Prostate gland (tissue), 2 donors: ENCODE results near the gene CSTPP1. TPM values are rescaled to one million over a fixed set of nuclear protein-coding genes. Genes with fewer than 3 reads are reported as not detected.
A peak's percentile ranks its signal among the peaks of the same experiment; 100 is the strongest.

Experiments used
- DNase-seq: peaks from one replicate; pipeline ENCODE4 v3.0.0-alpha.2; 2019; ENCODE audit warnings: low spot score
- H3K27ac ChIP-seq, 2 donors: fragments of 200-600 bp; sonication (generic); 2 replicates each; pipeline ENCODE4 v1.5.1; 2017 to 2019
- H3K27me3 ChIP-seq: fragments of 200-600 bp; sonication (generic); replicated peaks from 2 replicates; pipeline ENCODE4 v1.5.1; 2019; ENCODE audit not compliant: insufficient read depth
- H3K36me3 ChIP-seq, 2 donors: fragments of 200-600 bp; sonication (generic); 1 replicate in 1 of 2; 2 replicates in 1 of 2; pipeline versions ENCODE4 v1.5.1 to v1.8.1; 2017 to 2019
- H3K4me1 ChIP-seq: fragments of 200-600 bp; sonication (generic); replicated peaks from 2 replicates; pipeline ENCODE4 v1.5.1; 2019
- H3K4me3 ChIP-seq, 2 donors: fragments of 200-600 bp; sonication (generic); 2 replicates each; pipeline ENCODE4 v1.5.1; 2017 to 2019
- H3K9me3 ChIP-seq: fragments of 200-600 bp; sonication (generic); 2 replicates; pipeline ENCODE4 v1.5.1; 2017
- POLR2A ChIP-seq: fragments of 450-650 bp; IDR thresholded peaks from one replicate; pipeline ENCODE4 v1.6.1; 2016; ENCODE audit warnings: antibody characterized with exemption, mild to moderate bottlenecking
- POLR2AphosphoS5 ChIP-seq: sonication (generic); formaldehyde crosslinking; IDR thresholded peaks from one replicate; pipeline ENCODE4 v1.6.1; 2017; ENCODE audit warnings: antibody characterized with exemption
- WGBS: methylation state at CpG from one replicate; pipeline ENCODE4 v1.1.5; 2018; 5-methylcytosine and 5-hydroxymethylcytosine counted together
- intact Hi-C: fragments of 100-400 bp; cut with DNase I; formaldehyde crosslinking; loops from one replicate; pipeline ENCODE4 v1.14.2; 2022
- total RNA-seq, 2 donors: library from RNA; depleted of rRNA; stranded (reverse); fragments of >200 nt; gene quantifications; one replicate each; pipeline ENCODE4 v1.1.0, GENCODE V29; 2016
- TF ChIP-seq, protein P1 (sequence below), 4 experiments: fragments of 200-600 bp in 2 of 4; fragments of 450-650 bp in 2 of 4; sonication (generic) in 2 of 4; IDR thresholded peaks; 1 replicate in 3 of 4; 2 replicates in 1 of 4; pipeline ENCODE4 v1.5.1; 2016 to 2019; ENCODE audit warnings: antibody characterized with exemption in 4 of 4, mild to moderate bottlenecking in 2 of 4, moderate library complexity in 2 of 4

Gene CSTPP1
- total RNA-seq, 2 donors from 2014 or later = 28.5 to 47.0 TPM

GRCh38 chr11:47156951-47157350 lies 220.4 kb downstream of the CSTPP1 start:
- Histone ChIP-seq H3K27ac (no peak overlapping the region), H3K4me1 (no peaks in the 10 kb centered on the region), H3K4me3 (no peak overlapping the region), H3K27me3 (no peaks in the 10 kb centered on the region), H3K9me3 (no peaks in the 10 kb centered on the region), H3K36me3 (no peaks in the 10 kb centered on the region)
- intact Hi-C loops = no loop called here
- TF ChIP-seq POLR2AphosphoS5 (no peak), POLR2A (no peak)
- TF ChIP-seq, protein P1, sequence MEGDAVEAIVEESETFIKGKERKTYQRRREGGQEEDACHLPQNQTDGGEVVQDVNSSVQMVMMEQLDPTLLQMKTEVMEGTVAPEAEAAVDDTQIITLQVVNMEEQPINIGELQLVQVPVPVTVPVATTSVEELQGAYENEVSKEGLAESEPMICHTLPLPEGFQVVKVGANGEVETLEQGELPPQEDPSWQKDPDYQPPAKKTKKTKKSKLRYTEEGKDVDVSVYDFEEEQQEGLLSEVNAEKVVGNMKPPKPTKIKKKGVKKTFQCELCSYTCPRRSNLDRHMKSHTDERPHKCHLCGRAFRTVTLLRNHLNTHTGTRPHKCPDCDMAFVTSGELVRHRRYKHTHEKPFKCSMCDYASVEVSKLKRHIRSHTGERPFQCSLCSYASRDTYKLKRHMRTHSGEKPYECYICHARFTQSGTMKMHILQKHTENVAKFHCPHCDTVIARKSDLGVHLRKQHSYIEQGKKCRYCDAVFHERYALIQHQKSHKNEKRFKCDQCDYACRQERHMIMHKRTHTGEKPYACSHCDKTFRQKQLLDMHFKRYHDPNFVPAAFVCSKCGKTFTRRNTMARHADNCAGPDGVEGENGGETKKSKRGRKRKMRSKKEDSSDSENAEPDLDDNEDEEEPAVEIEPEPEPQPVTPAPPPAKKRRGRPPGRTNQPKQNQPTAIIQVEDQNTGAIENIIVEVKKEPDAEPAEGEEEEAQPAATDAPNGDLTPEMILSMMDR (IDR thresholded peaks at IDR 0.05) = no peak
- WGBS = 73% methylated on average over 20 of the region's 20 CpGs
- DNase-seq = no peak

DNA sequence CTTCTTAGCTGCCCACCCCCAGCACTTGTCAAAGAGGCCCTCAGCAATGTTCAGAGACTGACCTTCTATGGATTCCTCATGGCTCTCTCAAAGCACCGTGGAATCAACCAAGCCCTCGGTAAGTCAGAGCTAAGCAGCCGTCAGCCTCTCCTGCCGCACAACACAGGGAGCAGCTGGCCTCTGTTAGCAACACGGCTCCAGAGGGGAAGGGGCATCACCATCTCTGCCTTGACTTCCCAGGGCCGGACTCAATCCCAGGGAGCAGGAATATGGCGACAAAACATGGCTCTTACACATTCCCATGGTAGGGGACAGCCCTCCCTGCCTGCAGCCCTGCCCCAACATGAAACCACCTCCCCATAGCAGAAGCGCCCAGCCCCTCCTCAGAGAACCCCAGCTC lies 221.2 kb downstream of the CSTPP1 start:
- Histone ChIP-seq H3K27me3 (no peaks in the 10 kb centered on the region), H3K36me3 (no peaks in the 10 kb centered on the region), H3K4me1 (no peaks in the 10 kb centered on the region), H3K4me3 (no peak overlapping the region), H3K27ac (no peak overlapping the region), H3K9me3 (no peaks in the 10 kb centered on the region)
- no peak for DNase-seq
- TF ChIP-seq POLR2A (no peak), POLR2AphosphoS5 (no peak)
- TF ChIP-seq, protein P1 (IDR thresholded peaks at IDR 0.05) = no peak
- 84% methylated on average over 8 of the region's 8 CpGs for WGBS
- intact Hi-C loops = no loop called here

DNA sequence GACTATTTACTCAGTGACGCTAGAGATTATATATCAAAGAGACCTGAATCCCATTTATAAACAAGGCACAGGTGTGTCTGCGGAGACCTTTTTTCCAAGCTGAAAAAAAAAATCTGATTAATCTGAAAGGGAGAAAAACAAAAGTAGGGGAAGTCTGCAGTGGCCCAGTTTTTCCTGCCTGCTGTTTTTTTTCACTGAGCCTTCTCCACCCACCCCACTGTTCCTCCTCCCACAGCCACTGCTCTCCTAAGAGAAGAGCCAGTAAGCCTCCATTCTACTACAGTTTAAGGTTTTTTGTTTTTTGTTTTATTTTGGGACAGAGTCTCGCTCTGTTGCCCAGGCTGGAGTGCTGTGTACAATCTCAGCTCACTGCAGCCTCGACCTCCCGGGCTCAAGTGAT lies 221.7 kb downstream of the CSTPP1 start:
- Histone ChIP-seq H3K4me1 (no peaks in the 10 kb centered on the region), H3K36me3 (no peaks in the 10 kb centered on the region), H3K4me3 (no peak overlapping the region), H3K27ac (no peak overlapping the region), H3K27me3 (no peaks in the 10 kb centered on the region), H3K9me3 (no peaks in the 10 kb centered on the region)
- intact Hi-C loops = no loop called here
- WGBS = 77% methylated on average over 5 of the region's 5 CpGs
- TF ChIP-seq POLR2AphosphoS5 (no peak), POLR2A (no peak)
- TF ChIP-seq, protein P1 (IDR thresholded peaks at IDR 0.05) = no peak
- no peak for DNase-seq

- Histone ChIP-seq H3K4me1 (no peaks in the 10 kb centered on the region), H3K27ac (no peak overlapping the region), H3K27me3 (no peaks in the 10 kb centered on the region), H3K36me3 (peaks cover 0 to 8% of the 10 kb centered on the region in 2 donors), H3K9me3 (no peaks in the 10 kb centered on the region), H3K4me3 (no peak overlapping the region)
- intact Hi-C loops = no loop called here
- TF ChIP-seq, protein P1 (IDR thresholded peaks at IDR 0.05) = no peak
- TF ChIP-seq POLR2AphosphoS5 (no peak), POLR2A (no peak)
- DNase-seq = no peak
- WGBS = 96% methylated on average over 5 of the region's 5 CpGs
Observed at GRCh38 chr11:47160753-47161133, 224.2 kb downstream of the CSTPP1 start.

DNA sequence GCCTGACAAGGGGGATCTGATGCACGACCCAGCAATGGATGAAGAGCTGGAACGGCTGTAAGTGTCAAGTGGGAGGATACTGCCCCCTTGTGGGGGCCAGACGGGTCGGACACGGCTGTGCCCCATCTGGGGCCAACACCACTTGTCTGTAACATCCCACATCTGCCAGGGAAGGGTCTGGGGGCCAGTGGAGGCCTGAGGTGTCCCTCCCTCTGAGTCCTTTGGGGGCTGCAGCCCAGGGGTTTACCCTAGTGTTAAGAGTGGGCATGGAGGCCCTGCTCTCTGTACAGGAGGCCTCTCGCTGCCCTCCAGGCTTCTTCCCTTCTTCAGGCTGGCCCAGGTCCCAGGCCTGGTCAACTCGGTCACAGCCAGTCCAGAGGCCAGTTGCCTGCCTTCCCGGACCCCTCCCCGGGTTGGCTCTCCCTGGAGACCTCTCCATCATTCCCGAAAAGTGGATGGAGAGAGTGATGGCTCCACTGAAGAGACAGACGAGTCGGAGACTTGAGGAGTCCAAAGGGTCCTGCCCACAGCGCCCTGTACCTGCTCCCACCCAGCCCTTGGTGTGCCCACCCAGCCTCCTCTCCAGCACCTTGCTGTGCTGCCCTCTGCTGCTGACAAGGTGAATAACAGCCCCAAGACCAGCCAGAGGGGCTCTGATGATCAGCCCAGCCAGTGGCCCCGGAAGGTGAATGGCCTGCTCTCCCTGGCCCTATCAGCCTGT lies 224.7 kb downstream of the CSTPP1 start:
- H3K27ac ChIP-seq = peak overlapping the region in 1 of 2 donors; percentile 20
- H3K4me3 ChIP-seq = no peak overlapping the region
- H3K27me3 ChIP-seq = no peaks in the 10 kb centered on the region
- H3K4me1 ChIP-seq = no peaks in the 10 kb centered on the region
- intact Hi-C loops = no loop called here
- peaks cover 3 to 13% of the 10 kb centered on the region in 2 donors for H3K36me3 ChIP-seq
- no peak for TF ChIP-seq POLR2A
- TF ChIP-seq, protein P1 (IDR thresholded peaks at IDR 0.05) = peak; percentile 27 to 63 (median 61)
- DNase-seq = peak; percentile 36
- H3K9me3 ChIP-seq = no peaks in the 10 kb centered on the region
- WGBS = 43% methylated on average over 14 of the region's 14 CpGs
